Spleen (tissue), 11 donors: Measurements from ENCODE around the gene IFI27L1. TPM values are rescaled to one million over a fixed set of nuclear protein-coding genes. Genes with fewer than 3 reads are reported as not detected.

Experiments used
- DNase-seq: peaks from one replicate; pipeline ENCODE4 v3.0.0-alpha.2; 2020
- H3K27ac ChIP-seq, 8 donors: fragments of 200-600 bp; sonication (generic) in 7 of 8; 1 replicate in 4 of 8; 2 replicates in 4 of 8; pipeline versions ENCODE4 v1.5.0 to v1.8.0; 2016 to 2021; ENCODE audit warnings: inconsistent platforms in 4 of 8, mild to moderate bottlenecking in 4 of 8, moderate library complexity in 1 of 8
- H3K27me3 ChIP-seq, 7 donors: fragments of 200-600 bp; sonication (generic) in 6 of 7; replicated peaks in 1 of 7; 1 replicate in 4 of 7; 2 replicates in 3 of 7; pipeline versions ENCODE4 v1.5.0 to v1.8.0; 2016 to 2021; ENCODE audit warnings: inconsistent platforms in 3 of 7, mild to moderate bottlenecking in 1 of 7
- H3K36me3 ChIP-seq, 6 donors: fragments of 200-600 bp; sonication (generic) in 5 of 6; 1 replicate in 4 of 6; 2 replicates in 2 of 6; pipeline versions ENCODE4 v1.5.0 to v1.8.0; 2016 to 2021; ENCODE audit warnings: inconsistent platforms in 2 of 6
- H3K4me1 ChIP-seq, 6 donors: fragments of 200-600 bp; sonication (generic) in 5 of 6; 1 replicate in 3 of 6; 2 replicates in 3 of 6; pipeline versions ENCODE4 v1.5.0 to v1.8.0; 2016 to 2021; ENCODE audit warnings: inconsistent platforms in 3 of 6
- H3K4me3 ChIP-seq, 8 donors: fragments of 200-600 bp; sonication (generic) in 7 of 8; 1 replicate in 4 of 8; 2 replicates in 4 of 8; pipeline versions ENCODE4 v1.5.0 to v1.8.0; 2016 to 2021; ENCODE audit warnings: inconsistent platforms in 4 of 8, mild to moderate bottlenecking in 4 of 8, moderate library complexity in 2 of 8
- H3K9me3 ChIP-seq, 8 donors: fragments of 200-600 bp; sonication (generic) in 7 of 8; 1 replicate in 4 of 8; 2 replicates in 4 of 8; pipeline versions ENCODE4 v1.5.0 to v1.8.0; 2016 to 2021; ENCODE audit warnings: inconsistent platforms in 4 of 8
- CTCF ChIP-seq, 11 experiments: fragments of 200-600 bp in 7 of 11; fragments of 450-650 bp in 4 of 11; sonication (generic) in 4 of 11; IDR thresholded peaks in 8 of 11; conservative IDR thresholded peaks in 3 of 11; 1 replicate in 7 of 11; 2 replicates in 4 of 11; pipeline versions ENCODE4 v1.4.0 to v1.8.0; 2016 to 2021; ENCODE audit warnings: antibody characterized with exemption in 11 of 11, inconsistent platforms in 4 of 11, mild to moderate bottlenecking in 1 of 11
- POLR2A ChIP-seq, 3 donors: fragments of 450-650 bp; IDR thresholded peaks; one replicate each; pipeline ENCODE4 v1.5.1; 2017; ENCODE audit warnings: antibody characterized with exemption in 3 of 3, mild to moderate bottlenecking in 1 of 3
- POLR2AphosphoS5 ChIP-seq, 3 donors: sonication (generic); formaldehyde crosslinking; IDR thresholded peaks; one replicate each; pipeline ENCODE4 v1.5.1; 2017; ENCODE audit warnings: antibody characterized with exemption in 3 of 3
- WGBS, 5 donors: extraction: QIAGEN DNeasy Blood & Tissue Kit in 3 of 5; methylation state at CpG; one replicate each; pipeline versions ENCODE4 v1.1.5 to v1.1.7; 2013 to 2018; 5-methylcytosine and 5-hydroxymethylcytosine counted together
- intact Hi-C: fragments of 100-400 bp; cut with DNase I; formaldehyde crosslinking; loops from one replicate; pipeline ENCODE4 v1.15.0; 2023; ENCODE audit warnings: low total_unique reads
- polyA plus RNA-seq, 3 donors: library from polyadenylated mRNA; stranded (reverse); fragments of 200-250 nt; gene quantifications; one replicate each; pipeline ENCODE4 v1.2.1, GENCODE V29; 2013
- total RNA-seq, 7 donors: library from RNA; depleted of rRNA in 3 of 7; stranded (reverse); fragments of >200 nt in 3 of 7; fragmentation: NEBNext Ultra II Directional in 4 of 7; extraction: Animal tissue kit (Norgen Biotek cat#: 25700) in 4 of 7; gene quantifications; one replicate each; pipeline versions ENCODE4 v1.1.0 to v1.2.1, GENCODE V29; 2016 to 2021
- donor health status: healthy with polysubstance abuse.
- donor health status: DM: no; HTN: no; CAD: no; lungs with moderate emphysema.
- donor health status: DM: no; HTN: no; CAD: no.
- donor health status: Bipolar disorder and iron deficiency.
- donor health status: healthy.
- donor health status: DM: no; HTN: no; CAD: no.
- donor health status: DM: yes; HTN: yes; CAD: no.

Gene IFI27L1
- total and polyA plus RNA-seq, 10 donors, result 4.4 to 18.8 (median 12.0) TPM

- no peak for DNase-seq
- H3K27me3 ChIP-seq, result peaks cover 0 to 4% (median 0%) of the 10 kb centered on the region in 7 donors
- H3K9me3 ChIP-seq, result peaks cover 0 to 13% (median 9%) of the 10 kb centered on the region in 8 donors
- WGBS, 5 donors, result 72 to 89% (median 85%) methylated on average over 4 to 5 of the region's 5 CpGs
- H3K4me1 ChIP-seq, result peaks cover 0 to 8% (median 5%) of the 10 kb centered on the region in 6 donors
- no peak overlapping the region for H3K27ac ChIP-seq
- TF ChIP-seq CTCF (IDR thresholded peaks at IDR 0.05 in 8 of 11, conservative IDR thresholded peaks at IDR 0.05 in 3 of 11), result no peak
- TF ChIP-seq POLR2A (IDR thresholded peaks at IDR 0.05), result no peak
- no peak for TF ChIP-seq POLR2AphosphoS5 (IDR thresholded peaks at IDR 0.05)
- intact Hi-C loops, result loop anchor here (5.0 kb wide), 1 partner anchor 202 kb away; no protein-coding TSS in a partner anchor
- H3K4me3 ChIP-seq, result no peak overlapping the region
- no peaks in the 10 kb centered on the region for H3K36me3 ChIP-seq
Measured at GRCh38 chr14:94139421-94139820, 58.3 kb downstream of the IFI27L1 start.

- no peak for DNase-seq
- Histone ChIP-seq H3K27ac (no peak overlapping the region), H3K4me1 (peaks cover 0 to 7% (median 0%) of the 10 kb centered on the region in 6 donors), H3K4me3 (no peak overlapping the region), H3K9me3 (no peaks in the 10 kb centered on the region), H3K36me3 (no peaks in the 10 kb centered on the region), H3K27me3 (peaks cover 0 to under 1% (median 0%) of the 10 kb centered on the region in 7 donors)
- 66 to 82% (median 71%) methylated on average over 3 of the region's 3 CpGs for WGBS, 5 donors
- intact Hi-C loops, result no loop called here
- TF ChIP-seq POLR2AphosphoS5 (IDR thresholded peaks at IDR 0.05) (no peak), CTCF (IDR thresholded peaks at IDR 0.05 in 8 of 11, conservative IDR thresholded peaks at IDR 0.05 in 3 of 11) (no peak), POLR2A (IDR thresholded peaks at IDR 0.05) (no peak)
Measured at GRCh38 chr14:94142247-94142646, 61.1 kb downstream of the IFI27L1 start.

- Histone ChIP-seq H3K4me3 (no peak overlapping the region), H3K9me3 (no peaks in the 10 kb centered on the region), H3K36me3 (no peaks in the 10 kb centered on the region), H3K4me1 (peaks cover 0 to 7% (median 0%) of the 10 kb centered on the region in 6 donors), H3K27ac (no peak overlapping the region), H3K27me3 (no peaks in the 10 kb centered on the region)
- TF ChIP-seq POLR2A (IDR thresholded peaks at IDR 0.05) (no peak), CTCF (IDR thresholded peaks at IDR 0.05 in 8 of 11, conservative IDR thresholded peaks at IDR 0.05 in 3 of 11) (no peak), POLR2AphosphoS5 (IDR thresholded peaks at IDR 0.05) (no peak)
- intact Hi-C loops, result no loop called here
- no peak for DNase-seq
- WGBS, 5 donors, result 80 to 90% (median 82%) methylated on average over 1 of the region's 1 CpG
Measured at GRCh38 chr14:94142836-94143235, 61.7 kb downstream of the IFI27L1 start.

GRCh38 chr14:94143239-94143638 is 62.1 kb downstream of the IFI27L1 start:
- TF ChIP-seq CTCF (IDR thresholded peaks at IDR 0.05 in 8 of 11, conservative IDR thresholded peaks at IDR 0.05 in 3 of 11) (peak in 1 of 11 experiments; percentile 20), POLR2AphosphoS5 (IDR thresholded peaks at IDR 0.05) (no peak), POLR2A (IDR thresholded peaks at IDR 0.05) (no peak)
- WGBS, 5 donors, result 58 to 90% (median 84%) methylated on average over 3 of the region's 3 CpGs
- DNase-seq, result no peak
- Histone ChIP-seq H3K36me3 (no peaks in the 10 kb centered on the region), H3K27me3 (no peaks in the 10 kb centered on the region), H3K4me1 (peaks cover 0 to 7% (median 0%) of the 10 kb centered on the region in 6 donors), H3K27ac (no peak overlapping the region), H3K9me3 (no peaks in the 10 kb centered on the region), H3K4me3 (no peak overlapping the region)
- intact Hi-C loops, result no loop called here
